ENCODE measurements around the gene ZGPAT.

The ZGPAT gene

GRCh38 chr20:63765902-63766301 is 58.1 kb downstream of the ZGPAT start:
- H4K20me1 ChIP-seq (ENCODE audit: insufficient read depth, low read length): no peaks in the 10 kb centered on the region
- no peak overlapping the region for H3K4me3 ChIP-seq (ENCODE audit: low read length)
- H3K27me3 ChIP-seq (ENCODE audit: low read depth, low read length): 0 out of 2 replicates have a peak, but pooled peaks cover 3% of the 10 kb centered on the region
- no peak overlapping the region for H3K4me2 ChIP-seq (ENCODE audit: low read length)
- no peak overlapping the region for H3K9ac ChIP-seq (ENCODE audit: low read length)
- no peaks in the 10 kb centered on the region for H3K4me1 ChIP-seq (ENCODE audit: low read length)
- H3K9me3 ChIP-seq (ENCODE audit: insufficient read depth, low read length): no peaks in the 10 kb centered on the region
- H3K79me2 ChIP-seq (ENCODE audit: low read length): no peaks in the 10 kb centered on the region
- no peak overlapping the region for H2AFZ ChIP-seq (ENCODE audit: low read depth, low read length)
- TF ChIP-seq EZH2phosphoT487 (IDR thresholded peaks at IDR 0.05; ENCODE audit: low read depth) (no peak), CTCF (IDR thresholded peaks at IDR 0.05; ENCODE audit: low read depth, low read length) (no peak)
- H3K36me3 ChIP-seq (replicated peaks; ENCODE audit: low read depth, low read length): no peaks in the 10 kb centered on the region
- no peak overlapping the region for H3K27ac ChIP-seq (ENCODE audit: low read length)

- no peak overlapping the region for H3K4me3 ChIP-seq (ENCODE audit: low read length)
- no peak overlapping the region for H3K9ac ChIP-seq (ENCODE audit: low read length)
- no peak for TF ChIP-seq EZH2phosphoT487 (IDR thresholded peaks at IDR 0.05; ENCODE audit: low read depth)
- no peaks in the 10 kb centered on the region for H3K4me1 ChIP-seq (ENCODE audit: low read length)
- no peak overlapping the region for H2AFZ ChIP-seq (ENCODE audit: low read depth, low read length)
- no peaks in the 10 kb centered on the region for H3K36me3 ChIP-seq (replicated peaks; ENCODE audit: low read depth, low read length)
- no peak overlapping the region for H3K4me2 ChIP-seq (ENCODE audit: low read length)
- H3K27ac ChIP-seq (ENCODE audit: low read length): no peak overlapping the region
- H3K79me2 ChIP-seq (ENCODE audit: low read length): no peaks in the 10 kb centered on the region
- H4K20me1 ChIP-seq (ENCODE audit: insufficient read depth, low read length): no peaks in the 10 kb centered on the region
- H3K27me3 ChIP-seq (ENCODE audit: low read depth, low read length): 0 out of 2 replicates have a peak, but pooled peaks cover 2% of the 10 kb centered on the region
- H3K9me3 ChIP-seq (ENCODE audit: insufficient read depth, low read length): no peaks in the 10 kb centered on the region
Observed at GRCh38 chr20:63766695-63767426, 59.0 kb downstream of the ZGPAT start.

GRCh38 chr20:63767456-63767855 is 59.6 kb downstream of the ZGPAT start:
- Histone ChIP-seq H3K27me3 (ENCODE audit: low read depth, low read length) (no peaks in the 10 kb centered on the region), H3K4me3 (ENCODE audit: low read length) (no peak overlapping the region), H2AFZ (ENCODE audit: low read depth, low read length) (no peak overlapping the region), H3K4me2 (ENCODE audit: low read length) (no peak overlapping the region), H3K9ac (ENCODE audit: low read length) (no peak overlapping the region), H3K79me2 (ENCODE audit: low read length) (no peaks in the 10 kb centered on the region), H4K20me1 (ENCODE audit: insufficient read depth, low read length) (no peaks in the 10 kb centered on the region), H3K27ac (ENCODE audit: low read length) (no peak overlapping the region), H3K36me3 (replicated peaks; ENCODE audit: low read depth, low read length) (no peaks in the 10 kb centered on the region), H3K4me1 (ENCODE audit: low read length) (no peaks in the 10 kb centered on the region), H3K9me3 (ENCODE audit: insufficient read depth, low read length) (no peaks in the 10 kb centered on the region)
- TF ChIP-seq CTCF (IDR thresholded peaks at IDR 0.05; ENCODE audit: low read depth, low read length): no peak
- TF ChIP-seq EZH2phosphoT487 (IDR thresholded peaks at IDR 0.05; ENCODE audit: low read depth): no peak

- Histone ChIP-seq H3K36me3 (replicated peaks; ENCODE audit: low read depth, low read length) (no peaks in the 10 kb centered on the region), H3K9me3 (ENCODE audit: insufficient read depth, low read length) (no peaks in the 10 kb centered on the region), H2AFZ (ENCODE audit: low read depth, low read length) (no peak overlapping the region), H3K4me1 (ENCODE audit: low read length) (no peaks in the 10 kb centered on the region), H3K79me2 (ENCODE audit: low read length) (no peaks in the 10 kb centered on the region), H4K20me1 (ENCODE audit: insufficient read depth, low read length) (no peaks in the 10 kb centered on the region), H3K27me3 (ENCODE audit: low read depth, low read length) (no peaks in the 10 kb centered on the region), H3K27ac (ENCODE audit: low read length) (no peak overlapping the region), H3K4me2 (ENCODE audit: low read length) (no peak overlapping the region), H3K4me3 (ENCODE audit: low read length) (no peak overlapping the region), H3K9ac (ENCODE audit: low read length) (no peak overlapping the region)
- no peak for TF ChIP-seq EZH2phosphoT487 (IDR thresholded peaks at IDR 0.05; ENCODE audit: low read depth)
- TF ChIP-seq CTCF (IDR thresholded peaks at IDR 0.05; ENCODE audit: low read depth, low read length): no peak
Observed at GRCh38 chr20:63767886-63768285, 60.0 kb downstream of the ZGPAT start.
